Right lobe of liver (tissue), 6 donors: ENCODE data around the gene MBOAT2. TPM values are rescaled to one million over a fixed set of nuclear protein-coding genes. Genes with fewer than 3 reads are reported as not detected.

Experiments used
- ATAC-seq, 4 donors: fragments of 200-7000 bp; cut with Tn5 transposase; one replicate each; pipeline ENCODE4 v1.9.1; 2020; ENCODE audit warnings: mild to moderate bottlenecking in 4 of 4, moderate library complexity in 4 of 4
- DNase-seq, 3 donors: peaks; one replicate each; pipeline ENCODE4 v3.0.0-alpha.2; 2020
- H3K27ac ChIP-seq, 3 donors: fragments of 200-600 bp; one replicate each; pipeline ENCODE4 v1.8.0; 2022
- H3K27me3 ChIP-seq, 2 donors: fragments of 200-600 bp; one replicate each; pipeline ENCODE4 v1.8.0; 2022
- H3K36me3 ChIP-seq, 4 donors: fragments of 200-600 bp; sonication (generic) in 1 of 4; one replicate each; pipeline versions ENCODE4 v1.5.1 to v1.8.0; 2017 to 2022; ENCODE audit warnings: control low read depth in 1 of 4
- H3K4me1 ChIP-seq, 4 donors: fragments of 200-600 bp; sonication (generic) in 1 of 4; one replicate each; pipeline versions ENCODE4 v1.5.1 to v1.8.0; 2017 to 2022; ENCODE audit warnings: control low read depth in 1 of 4
- H3K4me3 ChIP-seq, 3 donors: fragments of 200-600 bp; one replicate each; pipeline ENCODE4 v1.8.0; 2022
- H3K9me3 ChIP-seq, 4 donors: fragments of 200-600 bp; sonication (generic) in 1 of 4; one replicate each; pipeline versions ENCODE4 v1.5.1 to v1.8.0; 2017 to 2022; ENCODE audit warnings: control low read depth in 1 of 4
- POLR2A ChIP-seq: fragments of 450-650 bp; IDR thresholded peaks from one replicate; pipeline ENCODE4 v1.6.1; 2017; ENCODE audit warnings: antibody characterized with exemption, mild to moderate bottlenecking
- WGBS: methylation state at CpG from one replicate; pipeline ENCODE4 v1.1.6; 2018; ENCODE audit warnings: low coverage, low lambda C conversion rate; ENCODE audit not compliant: insufficient coverage; ENCODE audit errors: missing lambda C conversion rate; 5-methylcytosine and 5-hydroxymethylcytosine counted together
- intact Hi-C, 2 donors: fragments of 100-400 bp; cut with DNase I; formaldehyde crosslinking; loops; one replicate each; pipeline versions ENCODE4 v1.11.2 to v1.14.1; 2022
- total RNA-seq, 6 experiments: library from RNA; depleted of rRNA in 2 of 6; stranded (reverse); fragments of >200 nt in 2 of 6; fragmentation: NEBNext Ultra II Directional in 3 of 6; extraction: Animal tissue kit (Norgen Biotek cat#: 25700) in 3 of 6; gene quantifications; one replicate each; pipeline versions ENCODE4 v1.1.0 to v1.2.4, GENCODE V29; 2016 to 2023
- TF ChIP-seq, protein P1 (sequence below), 4 donors: fragments of 200-600 bp in 3 of 4; fragments of 450-650 bp in 1 of 4; IDR thresholded peaks; one replicate each; pipeline versions ENCODE4 v1.5.1 to v1.8.0; 2016 to 2022; ENCODE audit warnings: antibody characterized with exemption in 4 of 4, mild to moderate bottlenecking in 2 of 4
- donor health status: DM: no; HTN: yes; CAD: no.
- donor health status: DM: no; HTN: no; CAD: no.
- donor health status: DM: no; HTN: no; CAD: no.
- donor health status: DM: no; HTN: yes; CAD: no.
- donor health status: DM: no; HTN: yes; CAD: no.

The MBOAT2 gene
- total RNA-seq, 6 experiments from 2014 or later, result 0.50 to 1.9 (median 1.5) TPM

DNA sequence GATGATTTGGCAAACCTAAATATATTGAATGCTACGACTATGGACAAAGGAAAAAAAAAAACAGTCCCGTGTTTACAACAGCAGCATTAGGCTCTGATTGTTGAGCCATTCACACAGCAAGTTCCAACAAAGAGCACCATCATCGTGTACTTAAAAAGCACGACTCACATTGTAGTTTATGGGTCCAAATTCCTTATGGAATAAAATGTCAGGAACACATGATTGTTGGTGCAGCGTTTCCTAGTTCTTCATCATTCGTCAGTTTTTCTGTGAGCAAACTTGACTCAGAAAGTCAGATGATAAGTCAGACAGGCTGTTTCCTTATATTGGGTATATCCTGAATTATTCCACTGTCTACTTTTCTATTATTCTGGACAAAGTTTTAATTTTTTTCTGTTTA, 156.1 kb downstream of the MBOAT2 start:
- Histone ChIP-seq H3K4me3 (no peak overlapping the region), H3K27me3 (no peaks in the 10 kb centered on the region), H3K36me3 (no peaks in the 10 kb centered on the region), H3K27ac (no peak overlapping the region), H3K9me3 (no peaks in the 10 kb centered on the region), H3K4me1 (no peaks in the 10 kb centered on the region)
- no peak for DNase-seq
- ATAC-seq, result no peak
- intact Hi-C loops, result no loop called here
- WGBS, result 70% methylated on average over 5 of the region's 6 CpGs
- no peak for TF ChIP-seq POLR2A
- TF ChIP-seq, protein P1, sequence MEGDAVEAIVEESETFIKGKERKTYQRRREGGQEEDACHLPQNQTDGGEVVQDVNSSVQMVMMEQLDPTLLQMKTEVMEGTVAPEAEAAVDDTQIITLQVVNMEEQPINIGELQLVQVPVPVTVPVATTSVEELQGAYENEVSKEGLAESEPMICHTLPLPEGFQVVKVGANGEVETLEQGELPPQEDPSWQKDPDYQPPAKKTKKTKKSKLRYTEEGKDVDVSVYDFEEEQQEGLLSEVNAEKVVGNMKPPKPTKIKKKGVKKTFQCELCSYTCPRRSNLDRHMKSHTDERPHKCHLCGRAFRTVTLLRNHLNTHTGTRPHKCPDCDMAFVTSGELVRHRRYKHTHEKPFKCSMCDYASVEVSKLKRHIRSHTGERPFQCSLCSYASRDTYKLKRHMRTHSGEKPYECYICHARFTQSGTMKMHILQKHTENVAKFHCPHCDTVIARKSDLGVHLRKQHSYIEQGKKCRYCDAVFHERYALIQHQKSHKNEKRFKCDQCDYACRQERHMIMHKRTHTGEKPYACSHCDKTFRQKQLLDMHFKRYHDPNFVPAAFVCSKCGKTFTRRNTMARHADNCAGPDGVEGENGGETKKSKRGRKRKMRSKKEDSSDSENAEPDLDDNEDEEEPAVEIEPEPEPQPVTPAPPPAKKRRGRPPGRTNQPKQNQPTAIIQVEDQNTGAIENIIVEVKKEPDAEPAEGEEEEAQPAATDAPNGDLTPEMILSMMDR (IDR thresholded peaks at IDR 0.05), result no peak

DNA sequence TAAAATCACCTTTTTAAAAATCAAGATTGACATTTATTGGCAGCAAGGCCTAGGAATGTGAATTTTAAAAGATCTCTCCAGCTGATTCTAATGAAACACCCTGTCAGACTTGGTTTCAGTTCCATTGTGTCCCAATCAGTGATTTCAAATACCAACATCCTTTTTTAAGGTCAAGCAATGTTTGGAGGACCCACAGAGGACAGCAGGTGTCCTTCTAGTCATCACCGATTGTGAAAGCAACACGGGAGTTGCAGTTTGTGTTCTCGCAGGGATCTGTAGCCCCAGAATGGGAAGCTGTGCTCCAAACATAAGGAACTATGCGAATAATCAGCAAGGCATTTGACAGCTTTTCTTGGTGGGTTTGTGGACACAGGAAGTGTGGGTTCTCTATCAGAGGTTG, 161.6 kb downstream of the MBOAT2 start:
- no peaks in the 10 kb centered on the region for H3K9me3 ChIP-seq
- peaks cover 0 to 4% (median 0%) of the 10 kb centered on the region in 4 donors for H3K4me1 ChIP-seq
- H3K4me3 ChIP-seq, result no peak overlapping the region
- TF ChIP-seq, protein P1 (IDR thresholded peaks at IDR 0.05), result no peak
- no peak for TF ChIP-seq POLR2A
- ATAC-seq (no peak), DNase-seq (no peak)
- 66% methylated on average over 4 of the region's 4 CpGs for WGBS
- H3K36me3 ChIP-seq, result no peaks in the 10 kb centered on the region
- intact Hi-C loops, result no loop called here
- no peak overlapping the region for H3K27ac ChIP-seq
- no peaks in the 10 kb centered on the region for H3K27me3 ChIP-seq

DNA sequence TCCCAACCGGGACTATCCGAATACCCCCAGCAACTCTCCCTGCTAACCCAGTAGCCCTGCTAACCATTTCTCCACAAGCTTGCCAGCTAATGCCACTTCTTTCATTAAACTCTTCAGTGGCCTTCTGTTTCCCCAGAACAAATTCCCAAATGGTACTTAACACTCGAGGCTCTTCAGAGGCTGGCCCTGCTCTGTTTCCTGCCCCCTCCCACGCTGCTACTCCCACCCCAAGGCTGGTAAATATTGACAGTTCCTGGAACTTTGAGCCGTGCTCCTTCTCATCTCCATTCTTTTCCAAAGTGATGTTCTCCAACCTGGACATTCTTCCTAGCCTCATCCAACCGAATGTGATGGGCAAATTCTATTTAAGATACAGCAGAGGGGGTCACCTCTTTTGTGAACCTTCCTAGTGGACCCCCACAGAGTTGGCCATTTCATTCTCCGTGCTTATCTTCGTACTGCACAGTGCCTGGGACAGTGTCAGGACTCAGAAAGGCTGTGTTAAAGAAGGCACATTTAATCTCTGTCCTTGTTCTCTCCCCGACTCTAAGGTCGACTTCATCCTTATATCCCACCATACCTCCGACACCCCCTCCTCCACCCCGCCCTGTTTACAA, 162.9 kb downstream of the MBOAT2 start:
- ATAC-seq (no peak), DNase-seq (no peak)
- TF ChIP-seq, protein P1 (IDR thresholded peaks at IDR 0.05), result no peak
- no peak for TF ChIP-seq POLR2A
- intact Hi-C loops, result no loop called here
- Histone ChIP-seq H3K4me1 (peaks cover 0 to 11% (median 2%) of the 10 kb centered on the region in 4 donors), H3K27me3 (no peaks in the 10 kb centered on the region), H3K9me3 (no peaks in the 10 kb centered on the region), H3K36me3 (no peaks in the 10 kb centered on the region), H3K27ac (no peak overlapping the region), H3K4me3 (no peak overlapping the region)
- WGBS, result 33% methylated on average over 10 of the region's 12 CpGs

DNA sequence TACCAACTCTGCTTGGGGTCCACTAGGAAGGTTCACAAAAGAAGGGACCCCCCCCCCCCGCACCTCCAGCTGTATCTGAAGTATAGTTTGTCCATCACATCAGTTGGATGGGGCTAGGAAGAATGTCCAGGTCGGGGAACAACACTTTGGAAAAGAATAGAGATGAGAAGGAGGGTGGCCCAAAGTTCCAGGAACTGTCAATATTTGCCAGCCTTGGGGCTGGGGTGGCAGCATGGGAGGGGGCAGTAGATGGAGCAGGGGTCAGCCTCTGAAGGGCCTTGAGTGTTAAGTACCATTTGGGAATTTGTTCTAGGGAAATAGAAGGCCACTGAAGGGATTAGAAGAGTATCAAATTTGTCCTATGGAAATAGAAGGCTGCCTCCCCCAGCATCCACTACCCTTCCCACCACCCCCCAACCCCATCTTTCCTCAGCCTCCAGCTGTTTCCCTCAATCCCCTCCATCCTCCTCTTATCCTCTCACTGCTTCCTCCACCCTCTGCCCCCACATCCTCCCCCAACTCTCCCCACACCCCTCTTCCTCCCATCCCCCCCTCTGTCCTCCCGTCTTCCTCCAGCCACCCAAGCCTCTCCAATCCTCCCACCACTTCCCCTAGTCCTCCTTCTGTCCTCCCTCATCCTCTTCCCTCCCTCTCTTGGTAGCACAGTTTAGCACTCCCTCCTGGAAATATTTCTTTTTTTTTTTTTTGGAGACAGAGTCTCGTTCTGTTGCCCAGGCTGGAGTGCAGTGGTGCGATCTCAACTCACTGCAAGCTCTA, 164.1 kb downstream of the MBOAT2 start:
- intact Hi-C loops, result no loop called here
- ATAC-seq, result no peak
- TF ChIP-seq, protein P1 (IDR thresholded peaks at IDR 0.05), result no peak
- no peak for TF ChIP-seq POLR2A
- no peak overlapping the region for H3K27ac ChIP-seq
- no peaks in the 10 kb centered on the region for H3K9me3 ChIP-seq
- peaks cover 0 to 15% (median 2%) of the 10 kb centered on the region in 4 donors for H3K4me1 ChIP-seq
- H3K27me3 ChIP-seq, result no peaks in the 10 kb centered on the region
- no peaks in the 10 kb centered on the region for H3K36me3 ChIP-seq
- 75% methylated on average over 5 of the region's 5 CpGs for WGBS
- no peak overlapping the region for H3K4me3 ChIP-seq
- no peak for DNase-seq
